Trophoblast cell (in vitro differentiated cells and primary cell): ENCODE measurements around the gene RASA2.

Experiments used
- DNase-seq, 2 donors: peaks; one replicate each; pipeline ENCODE4 v3.0.0-alpha.2; 2016
- H2AFZ ChIP-seq: 2 replicates; pipeline ENCODE4 v1.6.1; 2013; ENCODE audit warnings: low read length, moderate library complexity, mild to moderate bottlenecking; ENCODE audit not compliant: insufficient read depth, poor library complexity
- H2AK5ac ChIP-seq: 2 replicates; pipeline ENCODE4 v1.6.1; 2013; ENCODE audit warnings: mild to moderate bottlenecking, low read length
- H2BK120ac ChIP-seq: 2 replicates; pipeline ENCODE4 v1.6.1; 2013; ENCODE audit warnings: low read length, mild to moderate bottlenecking, moderate library complexity; ENCODE audit not compliant: insufficient read depth, poor library complexity
- H2BK12ac ChIP-seq: 2 replicates; pipeline ENCODE4 v1.6.1; 2013; ENCODE audit warnings: mild to moderate bottlenecking, low read length, moderate library complexity
- H2BK5ac ChIP-seq: 2 replicates; pipeline ENCODE4 v1.6.1; 2013; ENCODE audit warnings: low read length, low read depth, moderate library complexity, mild to moderate bottlenecking; ENCODE audit not compliant: poor library complexity
- H3K14ac ChIP-seq: 2 replicates; pipeline ENCODE4 v1.6.1; 2013; ENCODE audit warnings: mild to moderate bottlenecking, low read length
- H3K18ac ChIP-seq: 2 replicates; pipeline ENCODE4 v1.6.1; 2013; ENCODE audit warnings: mild to moderate bottlenecking, low read length
- H3K23ac ChIP-seq: 2 replicates; pipeline ENCODE4 v1.6.1; 2013; ENCODE audit warnings: low read length
- H3K27ac ChIP-seq: 2 replicates; pipeline ENCODE4 v1.5.1; 2013; ENCODE audit warnings: low read depth, mild to moderate bottlenecking, inconsistent platforms, low read length, moderate library complexity
- H3K27me3 ChIP-seq: 2 replicates; pipeline ENCODE4 v1.6.1; 2013; ENCODE audit warnings: inconsistent platforms, mild to moderate bottlenecking, low read length, moderate library complexity; ENCODE audit not compliant: insufficient read depth
- H3K36me3 ChIP-seq, 2 experiments: 1 replicate in 1 of 2; 2 replicates in 1 of 2; pipeline ENCODE4 v1.6.1; 2013; ENCODE audit warnings: low read length in 2 of 2, mild to moderate bottlenecking in 2 of 2, moderate library complexity in 1 of 2; ENCODE audit not compliant: insufficient read depth in 2 of 2, control insufficient read depth in 1 of 2
- H3K4ac ChIP-seq: 2 replicates; pipeline ENCODE4 v1.6.1; 2013; ENCODE audit warnings: low read depth, mild to moderate bottlenecking, low read length, moderate library complexity
- H3K4me1 ChIP-seq, 2 experiments: 1 replicate in 1 of 2; 2 replicates in 1 of 2; pipeline ENCODE4 v1.6.1; 2013; ENCODE audit warnings: low read length in 2 of 2, mild to moderate bottlenecking in 2 of 2, moderate library complexity in 1 of 2; ENCODE audit not compliant: insufficient read depth in 2 of 2, control insufficient read depth in 1 of 2
- H3K4me2 ChIP-seq: 2 replicates; pipeline ENCODE4 v1.6.1; 2013; ENCODE audit warnings: inconsistent platforms, mild to moderate bottlenecking, low read length, moderate library complexity
- H3K4me3 ChIP-seq: 2 replicates; pipeline ENCODE4 v1.5.1; 2013; ENCODE audit warnings: mild to moderate bottlenecking, low read depth, low read length, inconsistent platforms
- H3K79me1 ChIP-seq: one replicate; pipeline ENCODE4 v1.6.1; 2013; ENCODE audit warnings: low read length
- H3K79me2 ChIP-seq: 2 replicates; pipeline ENCODE4 v1.6.1; 2013; ENCODE audit warnings: low read length, mild to moderate bottlenecking; ENCODE audit not compliant: control insufficient read depth, insufficient read depth, poor library complexity
- H3K9ac ChIP-seq: 2 replicates; pipeline ENCODE4 v1.6.1; 2013; ENCODE audit warnings: mild to moderate bottlenecking, low read length
- H3K9me3 ChIP-seq: 2 replicates; pipeline ENCODE4 v1.6.1; 2013; ENCODE audit warnings: low read depth, mild to moderate bottlenecking, control low read depth, inconsistent platforms, low read length; ENCODE audit not compliant: insufficient read depth
- H4K12ac ChIP-seq: 2 replicates; pipeline ENCODE4 v1.6.1; 2013; ENCODE audit warnings: low read depth, mild to moderate bottlenecking, low read length, moderate library complexity
- H4K8ac ChIP-seq: 2 replicates; pipeline ENCODE4 v1.6.1; 2013; ENCODE audit warnings: low read depth, mild to moderate bottlenecking, low read length, moderate library complexity
- H4K91ac ChIP-seq: one replicate; pipeline ENCODE4 v1.6.1; 2013; ENCODE audit warnings: low read depth, mild to moderate bottlenecking, low read length, moderate library complexity
- WGBS: extraction: QIAGEN DNeasy Blood & Tissue Kit; methylation state at CpG from one replicate; pipeline ENCODE4 v1.1.7; 2013; ENCODE audit warnings: missing lambda C conversion rate; ENCODE audit not compliant: insufficient read length, insufficient coverage; ENCODE audit errors: extremely low coverage; 5-methylcytosine and 5-hydroxymethylcytosine counted together

The RASA2 gene

DNA sequence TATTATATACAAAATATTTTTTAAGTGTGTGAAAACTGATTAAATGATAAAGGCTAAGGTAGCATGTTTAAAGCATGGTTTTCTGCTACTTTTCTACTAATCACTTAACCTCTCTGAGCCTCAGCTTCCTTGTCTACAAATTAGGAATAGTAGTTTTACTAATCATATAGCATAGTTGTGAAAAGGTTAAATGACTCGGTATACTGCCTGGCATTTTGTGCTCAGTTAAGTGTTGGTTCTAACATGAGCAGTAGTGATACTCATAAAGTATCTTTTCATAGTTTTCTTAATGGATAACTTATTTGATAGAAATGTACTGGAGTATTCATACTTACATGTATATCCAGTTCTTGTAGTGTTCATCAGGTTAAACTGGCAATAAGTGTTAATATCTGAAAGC is 13.6 kb downstream of the RASA2 start:
- no peaks in the 10 kb centered on the region for H3K9me3 ChIP-seq
- no peak overlapping the region for H2BK5ac ChIP-seq
- no peak overlapping the region for H4K12ac ChIP-seq
- no peaks in the 10 kb centered on the region for H3K79me2 ChIP-seq
- H3K4me2 ChIP-seq = no peak overlapping the region
- H3K14ac ChIP-seq = no peak overlapping the region
- H3K4ac ChIP-seq = no peak overlapping the region
- H3K27ac ChIP-seq = no peak overlapping the region
- no peak overlapping the region for H2AFZ ChIP-seq
- no peaks in the 10 kb centered on the region for H3K79me1 ChIP-seq
- H3K4me1 ChIP-seq = no peaks in the 10 kb centered on the region
- no peak overlapping the region for H2BK120ac ChIP-seq
- H3K27me3 ChIP-seq = no peaks in the 10 kb centered on the region
- H3K9ac ChIP-seq = no peak overlapping the region
- H2AK5ac ChIP-seq = no peak overlapping the region
- no CpG with 5 or more reads among the region's 1 CpG for WGBS
- H4K8ac ChIP-seq = no peak overlapping the region
- H3K18ac ChIP-seq = no peak overlapping the region
- no peak overlapping the region for H2BK12ac ChIP-seq
- no peaks in the 10 kb centered on the region for H3K36me3 ChIP-seq
- no peak for DNase-seq
- H4K91ac ChIP-seq = no peak overlapping the region
- no peak overlapping the region for H3K23ac ChIP-seq
- no peak overlapping the region for H3K4me3 ChIP-seq

DNA sequence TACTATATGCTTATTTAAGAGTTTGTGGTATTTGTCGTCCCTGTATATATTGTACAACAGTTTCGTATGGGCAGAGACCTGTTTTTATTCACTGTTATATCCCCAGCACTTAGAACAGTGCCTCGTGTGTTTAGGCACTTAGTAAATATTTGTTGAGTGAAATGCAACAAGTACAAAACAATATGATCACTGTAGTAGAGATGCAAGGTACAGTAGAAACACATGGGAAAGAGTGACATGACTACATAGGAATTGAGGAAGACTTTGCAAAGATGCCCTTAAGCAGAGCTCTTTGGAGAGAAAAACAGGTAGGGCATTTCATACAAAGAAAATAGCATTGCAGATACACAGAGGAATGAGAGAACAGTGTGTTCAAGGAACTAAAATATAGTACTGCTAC is 18.3 kb downstream of the RASA2 start:
- Histone ChIP-seq H2BK120ac (no peak overlapping the region), H3K4me2 (no peak overlapping the region), H3K27me3 (no peaks in the 10 kb centered on the region), H3K9ac (no peak overlapping the region), H3K4me3 (no peak overlapping the region), H4K91ac (no peak overlapping the region), H3K27ac (no peak overlapping the region), H2BK12ac (no peak overlapping the region), H2AFZ (no peak overlapping the region), H3K79me2 (no peaks in the 10 kb centered on the region), H2BK5ac (no peak overlapping the region), H3K79me1 (no peaks in the 10 kb centered on the region), H3K14ac (no peak overlapping the region), H3K23ac (no peak overlapping the region), H3K9me3 (no peaks in the 10 kb centered on the region), H4K12ac (no peak overlapping the region), H2AK5ac (no peak overlapping the region), H3K18ac (no peak overlapping the region), H3K4me1 (no peaks in the 10 kb centered on the region), H3K4ac (no peak overlapping the region), H3K36me3 (peaks cover 0 to 3% of the 10 kb centered on the region in 2 experiments), H4K8ac (no peak overlapping the region)
- DNase-seq = no peak
- WGBS = no CpG with 5 or more reads among the region's 3 CpGs

DNA sequence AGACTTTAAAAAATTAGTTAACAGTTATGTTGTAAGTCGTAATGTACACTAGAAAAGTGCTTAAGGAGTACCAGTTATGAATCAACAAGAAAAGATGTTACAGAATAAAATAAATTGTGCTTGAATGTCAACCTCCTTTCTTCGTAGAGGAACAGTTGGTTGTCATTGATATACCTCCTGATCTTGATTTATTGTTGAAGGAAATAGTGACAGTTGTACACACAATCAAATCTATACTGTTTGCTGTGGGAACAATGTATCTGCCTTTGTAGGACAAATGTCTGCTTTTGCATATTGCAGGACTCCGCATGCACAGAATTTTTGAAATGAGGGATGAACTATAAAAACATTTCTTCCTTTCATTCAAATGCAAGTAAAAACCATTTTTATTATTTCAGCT is 19.2 kb downstream of the RASA2 start:
- Histone ChIP-seq H3K9me3 (no peaks in the 10 kb centered on the region), H3K4me2 (no peak overlapping the region), H3K4me1 (no peaks in the 10 kb centered on the region), H2BK5ac (no peak overlapping the region), H2AFZ (no peak overlapping the region), H3K14ac (no peak overlapping the region), H3K18ac (no peak overlapping the region), H3K27me3 (no peaks in the 10 kb centered on the region), H4K12ac (no peak overlapping the region), H2BK120ac (no peak overlapping the region), H3K27ac (no peak overlapping the region), H2BK12ac (no peak overlapping the region), H3K4ac (no peak overlapping the region), H3K23ac (no peak overlapping the region), H3K9ac (no peak overlapping the region), H3K36me3 (peaks cover 0 to 3% of the 10 kb centered on the region in 2 experiments), H4K91ac (no peak overlapping the region), H3K79me2 (no peaks in the 10 kb centered on the region), H2AK5ac (no peak overlapping the region), H4K8ac (no peak overlapping the region), H3K4me3 (no peak overlapping the region), H3K79me1 (no peaks in the 10 kb centered on the region)
- no peak for DNase-seq
- no CpG with 5 or more reads among the region's 3 CpGs for WGBS

- Histone ChIP-seq H3K18ac (no peak overlapping the region), H3K36me3 (peaks cover 0 to 3% of the 10 kb centered on the region in 2 experiments), H2BK5ac (no peak overlapping the region), H3K9ac (no peak overlapping the region), H3K27ac (no peak overlapping the region), H2BK120ac (no peak overlapping the region), H3K9me3 (no peaks in the 10 kb centered on the region), H2BK12ac (no peak overlapping the region), H4K12ac (no peak overlapping the region), H3K4ac (no peak overlapping the region), H3K23ac (no peak overlapping the region), H2AK5ac (no peak overlapping the region), H3K27me3 (no peaks in the 10 kb centered on the region), H4K8ac (no peak overlapping the region), H3K4me3 (no peak overlapping the region), H3K4me2 (no peak overlapping the region), H4K91ac (no peak overlapping the region), H3K79me1 (no peaks in the 10 kb centered on the region), H3K79me2 (no peaks in the 10 kb centered on the region), H3K14ac (no peak overlapping the region), H3K4me1 (no peaks in the 10 kb centered on the region), H2AFZ (no peak overlapping the region)
- WGBS = no CpG with 5 or more reads among the region's 3 CpGs
- DNase-seq = no peak
Observed at GRCh38 chr3:141507392-141508066, 20.7 kb downstream of the RASA2 start.
